GM21526 (cell line): ENCODE measurements around the gene DAP3.
"Not testable (repeated sequence)": the region's sequence is repeated elsewhere in the genome, so short reads cannot be mapped to it uniquely, and the experiment has no call there.

ENCODE experiments used
- ATAC-seq: cut with Tn5 transposase; IDR thresholded peaks from one replicate; pipeline ENCODE4 v1.9.1; 2021; ENCODE audit warnings: moderate library complexity; ENCODE audit not compliant: unreplicated experiment, low FRiP score

DAP3 gene

DNA sequence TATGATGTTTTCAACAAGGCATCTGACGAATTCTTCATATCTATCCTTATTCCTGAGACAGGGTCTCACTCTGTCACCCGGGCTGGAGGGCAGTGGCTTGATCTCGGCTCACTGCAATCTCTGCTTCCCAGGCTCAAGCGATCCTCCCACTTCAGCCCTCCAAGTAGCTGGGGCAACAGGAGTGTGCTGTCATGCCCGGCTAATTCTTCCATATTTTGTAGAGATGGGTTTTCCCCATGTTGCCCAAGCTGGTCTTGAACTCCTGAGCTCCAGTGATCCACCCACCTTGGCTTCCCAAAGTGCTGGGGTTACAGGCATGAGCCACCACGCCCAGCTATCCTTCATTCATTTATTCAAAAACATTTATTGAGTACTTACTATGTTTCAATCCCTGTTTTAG is 8.4 kb upstream of the DAP3 start:
- no peak for ATAC-seq

GRCh38 chr1:155681776-155682175 is 7.1 kb upstream of the DAP3 start:
- ATAC-seq, result no peak

DNA sequence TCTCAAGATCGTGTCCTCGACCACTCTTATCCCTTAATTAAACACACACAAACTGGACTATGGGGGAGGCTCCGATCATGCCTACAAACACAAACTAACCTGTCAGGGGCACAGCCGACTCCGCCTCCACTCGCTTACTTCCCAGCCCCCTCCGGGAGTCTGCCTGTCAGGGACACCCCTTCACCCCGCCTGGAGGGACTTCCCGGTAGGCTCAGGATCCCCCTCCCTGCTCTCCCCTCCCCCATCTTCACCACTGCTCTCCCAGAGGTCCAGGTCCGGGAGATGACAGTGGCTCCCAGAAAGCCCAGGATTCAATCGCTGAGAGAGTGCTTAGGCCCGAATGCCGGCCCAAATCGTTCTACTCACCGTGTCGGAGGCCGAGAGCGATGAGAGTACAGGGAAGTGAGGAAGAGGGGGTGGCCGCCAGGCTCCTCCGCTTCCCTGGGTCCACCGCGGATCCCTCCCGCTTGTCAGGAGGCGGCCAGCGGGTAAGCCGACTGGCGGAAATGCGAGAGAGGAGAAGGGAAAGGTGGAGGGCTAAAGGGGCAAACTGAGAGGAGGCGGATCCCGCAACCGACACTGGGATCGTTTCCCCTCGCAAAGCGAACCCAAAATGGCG is 1.1 kb upstream of the DAP3 start:
- peak; percentile 10 for ATAC-seq

DNA sequence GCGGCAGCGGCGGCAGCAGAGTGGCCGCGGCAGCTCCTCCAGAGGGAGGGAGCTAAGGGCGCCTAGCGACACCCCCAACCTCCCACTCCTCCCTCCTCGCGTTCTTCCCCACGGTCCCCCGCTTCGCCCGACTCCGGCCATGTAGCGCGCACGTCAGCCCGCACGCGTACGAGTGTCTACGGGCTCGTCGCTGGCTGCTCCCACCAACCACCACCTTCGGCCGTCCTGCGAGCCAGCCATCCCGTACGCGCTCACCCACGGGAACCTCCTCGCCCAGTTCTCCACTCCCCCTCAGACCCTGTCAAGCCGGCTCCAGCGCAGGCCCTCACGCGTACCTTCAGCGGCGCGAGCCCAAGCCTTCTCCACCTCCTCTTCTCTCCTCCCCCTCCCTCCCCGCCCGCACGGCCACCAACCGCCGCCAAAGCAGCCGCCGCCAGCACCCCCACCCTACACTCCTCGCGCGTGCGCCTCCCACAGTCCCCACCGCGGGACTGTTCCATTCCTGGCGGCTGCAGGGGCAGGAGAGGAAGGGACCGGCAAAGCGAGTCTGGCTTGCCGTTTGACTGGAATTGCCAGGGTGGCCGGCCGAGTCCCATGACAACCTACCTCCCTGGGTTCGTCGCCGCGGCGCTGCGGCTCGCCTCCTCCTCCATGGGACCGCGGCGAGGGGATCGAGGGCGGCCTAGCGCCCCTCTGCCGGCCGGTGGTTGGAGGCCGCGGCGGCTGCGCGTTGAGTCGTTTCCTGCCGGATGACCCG is 389 bp upstream of the DAP3 start, which contains the start of gene YY1AP1:
Gene YY1AP1, minus strand, starts transcription at position 451 of the 757 bp plus-strand sequence. CDS start 8,338 bp downstream, outside the sequence.
- ATAC-seq, result peak; percentile 70

DNA sequence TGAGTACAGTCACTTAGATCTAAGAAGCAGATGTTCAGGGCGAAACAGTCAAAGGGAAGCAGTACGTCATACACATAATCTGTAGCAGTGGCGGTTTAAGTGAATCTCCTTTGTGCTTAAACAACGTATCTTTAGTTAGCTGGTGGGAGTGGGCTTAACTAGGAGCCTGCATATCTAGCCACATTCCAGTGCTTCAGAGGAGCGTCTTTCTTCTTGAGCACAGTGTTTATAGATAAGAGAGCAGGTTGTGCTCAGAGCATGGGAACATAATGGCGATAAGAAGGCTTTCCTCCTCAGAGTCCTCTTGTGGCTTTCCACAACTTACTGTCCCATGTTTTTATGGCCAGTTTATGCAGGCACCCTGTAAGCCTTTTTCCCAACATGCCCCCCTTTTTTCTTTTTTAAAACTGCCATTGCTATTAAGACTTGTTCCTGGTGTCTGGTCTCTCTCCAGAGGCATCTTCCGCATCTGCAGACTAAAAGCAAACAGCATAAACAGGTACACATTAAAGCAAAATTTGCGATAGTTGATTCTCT is 3.2 kb downstream of the DAP3 start:
- no peak for ATAC-seq

DNA sequence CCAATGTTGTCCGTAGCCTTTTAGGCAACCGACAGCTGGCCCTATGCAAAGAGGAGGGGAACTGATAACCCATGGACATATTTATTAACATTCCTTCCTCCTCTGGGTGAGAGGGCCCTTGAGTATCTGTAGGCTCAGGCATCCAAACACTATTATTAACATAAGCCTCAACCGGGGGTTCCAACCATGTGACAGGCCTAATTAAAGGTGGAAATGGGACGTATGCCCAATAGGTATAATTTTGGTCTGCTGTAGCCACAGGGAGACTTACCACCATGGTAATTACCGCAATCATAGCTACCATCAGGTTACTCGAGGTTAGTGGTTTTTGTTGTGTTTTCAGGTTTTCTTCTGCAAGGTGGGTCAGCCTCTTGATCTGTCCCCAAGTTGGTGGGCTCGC is 5.3 kb downstream of the DAP3 start:
- no peak for ATAC-seq

DNA sequence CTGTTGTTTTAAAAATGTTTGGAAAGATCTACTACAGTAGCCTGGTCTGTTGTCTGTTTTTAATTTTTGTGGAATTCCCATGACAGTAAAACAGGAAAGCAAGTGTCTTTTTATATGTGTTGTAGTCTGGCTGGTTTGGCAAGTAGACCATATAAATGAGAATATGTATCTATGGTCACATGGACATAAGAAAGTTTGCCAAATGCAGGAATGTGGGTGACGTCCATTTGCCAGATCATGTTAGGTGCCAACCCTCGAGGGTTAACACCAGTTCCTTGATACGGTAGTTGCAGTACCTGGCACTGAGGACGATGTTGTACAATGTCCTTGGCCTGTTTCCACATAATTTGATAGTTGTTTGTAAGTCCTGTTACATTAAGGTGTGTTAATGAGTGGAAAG is 6.2 kb downstream of the DAP3 start:
- no peak for ATAC-seq

GRCh38 chr1:155695608-155696007 is 6.7 kb downstream of the DAP3 start:
- no peak for ATAC-seq

- ATAC-seq, result no peak
These were observed 7.6 kb downstream of the DAP3 start for GRCh38 chr1:155696524-155696923.

- no peak for ATAC-seq
These were observed 8.2 kb downstream of the DAP3 start for GRCh38 chr1:155697046-155697445.

DNA sequence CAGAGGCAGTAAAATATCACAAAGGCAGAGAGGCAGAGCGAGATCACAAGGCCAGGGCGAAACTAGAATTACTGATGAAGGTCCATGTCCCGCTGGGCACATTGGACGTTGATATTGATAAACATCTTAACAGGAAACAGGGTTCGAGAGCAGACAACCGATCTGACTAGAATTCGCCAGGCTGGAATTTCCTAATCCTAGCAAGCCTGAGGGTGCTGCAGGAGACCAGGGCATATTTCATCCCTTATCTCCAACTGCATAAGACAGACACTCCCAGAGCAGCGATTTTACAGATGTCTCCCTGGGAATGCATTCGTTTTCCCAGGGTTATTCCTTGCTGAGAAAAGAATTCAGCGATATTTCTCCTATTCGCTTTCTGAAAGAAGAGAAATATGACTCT is 8.7 kb downstream of the DAP3 start:
- not testable (repeated sequence) for ATAC-seq

GRCh38 chr1:155698382-155699038 is 9.6 kb downstream of the DAP3 start:
- no peak for ATAC-seq

GRCh38 chr1:155699062-155699461 is 10.2 kb downstream of the DAP3 start:
- ATAC-seq, result not testable (repeated sequence)

GRCh38 chr1:155701675-155702074 is 12.8 kb downstream of the DAP3 start:
- not testable (repeated sequence) for ATAC-seq

DNA sequence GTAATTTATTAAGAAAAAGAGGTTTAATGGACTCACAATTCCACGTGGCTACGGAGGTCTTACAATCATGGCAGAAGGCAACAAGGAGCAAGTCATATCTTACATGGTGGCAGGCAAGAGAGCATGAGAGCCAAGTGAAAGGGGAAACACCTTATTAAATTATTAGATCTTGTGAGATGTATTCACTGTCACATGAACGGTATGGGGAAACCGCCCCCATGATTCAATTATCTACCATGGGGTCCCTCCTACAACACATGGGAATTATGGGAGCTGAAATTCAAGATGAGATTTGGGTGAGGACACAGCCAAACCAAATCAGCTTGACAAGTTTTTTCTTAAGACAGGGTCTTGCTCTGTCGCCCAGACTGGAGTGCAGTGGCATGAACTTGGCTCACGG is 14.3 kb downstream of the DAP3 start:
- no peak for ATAC-seq

DNA sequence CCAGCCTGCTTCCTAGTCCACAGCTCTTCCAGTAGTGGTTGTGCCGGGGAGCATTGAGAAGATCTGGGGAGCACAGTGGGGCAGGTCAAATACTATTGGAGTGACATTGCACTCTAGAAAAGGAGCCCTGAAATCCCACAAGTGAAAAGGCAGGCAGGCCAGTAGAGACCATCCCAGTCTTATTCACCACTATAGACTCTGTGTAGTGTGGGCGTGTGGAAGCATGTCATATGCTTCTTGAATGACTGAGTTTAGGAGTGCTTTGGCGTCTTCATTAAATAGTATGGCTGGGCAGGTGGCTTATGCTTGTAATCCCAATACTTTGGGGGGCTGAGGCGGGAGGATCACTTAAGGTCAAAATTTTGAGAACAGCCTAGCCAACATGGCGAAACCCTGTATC is 15.5 kb downstream of the DAP3 start:
- not testable (repeated sequence) for ATAC-seq

DNA sequence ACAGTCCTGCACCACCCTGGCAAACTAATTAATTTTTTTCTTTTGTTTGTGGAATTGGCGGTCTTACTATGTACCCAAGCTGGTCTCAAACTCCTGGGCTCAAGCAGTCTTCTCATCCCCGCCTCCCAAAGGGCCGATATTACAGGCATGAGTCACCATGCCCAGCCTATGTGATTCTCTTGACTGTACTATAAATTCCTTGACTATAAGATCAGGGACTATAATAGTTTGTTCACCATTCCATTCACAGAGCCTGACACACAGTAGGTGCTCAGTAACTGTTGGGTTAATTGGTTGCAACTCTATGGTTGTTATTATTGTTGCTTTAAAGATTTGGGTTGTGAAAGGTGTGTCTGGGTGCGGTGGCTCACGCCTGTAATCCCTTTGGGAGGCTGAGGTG is 17.2 kb downstream of the DAP3 start:
- no peak for ATAC-seq

GRCh38 chr1:155709391-155709790 is 20.5 kb downstream of the DAP3 start:
- ATAC-seq, result no peak

DNA sequence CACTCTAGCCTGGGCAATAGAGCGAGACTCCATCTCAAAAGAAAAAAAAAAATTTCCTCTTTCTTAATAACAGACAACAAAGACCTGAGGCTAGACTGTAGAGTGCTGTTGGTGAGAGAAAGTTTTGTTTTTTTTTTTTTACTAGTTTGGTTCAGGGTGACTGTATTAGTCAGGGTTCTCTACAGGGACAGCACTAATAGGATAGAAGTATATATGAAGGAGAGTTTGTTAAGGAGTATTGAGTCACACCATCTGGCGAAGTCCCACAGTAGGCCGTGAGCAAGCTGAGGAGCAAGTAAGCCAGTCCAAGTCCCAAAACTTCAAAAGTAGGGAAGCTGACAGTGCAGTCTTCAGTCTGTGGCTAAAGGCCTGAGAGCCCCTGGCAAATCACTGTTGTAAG is 22.6 kb downstream of the DAP3 start:
- ATAC-seq, result not testable (repeated sequence)

- ATAC-seq, result not testable (repeated sequence)
These were observed 23.7 kb downstream of the DAP3 start for GRCh38 chr1:155712636-155713035.

DNA sequence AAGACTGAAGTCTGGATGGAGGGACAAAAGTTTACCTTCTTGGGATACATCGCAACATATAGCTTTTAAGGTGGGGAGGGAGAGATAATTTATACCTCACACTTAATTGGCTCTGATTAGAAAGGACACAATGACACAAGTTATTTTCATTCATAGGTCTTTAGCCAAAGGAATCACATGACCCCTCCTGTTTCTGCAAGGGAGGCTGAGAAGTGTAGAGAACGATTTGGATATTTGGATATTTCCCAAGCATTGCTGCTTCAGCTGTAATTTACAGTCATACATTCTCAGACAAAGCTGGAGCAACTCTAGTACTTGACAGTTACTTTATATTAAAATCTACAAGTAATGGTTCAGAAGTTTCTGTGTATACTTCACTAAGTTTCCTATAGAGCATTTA is 24.2 kb downstream of the DAP3 start:
- ATAC-seq, result no peak
